ENCODE results near the gene MYO5B.

Gene MYO5B

GRCh38 chr18:50061876-50062517, 132.9 kb downstream of the MYO5B start:
- DNase-seq: no peak

GRCh38 chr18:50060822-50061221, 134.1 kb downstream of the MYO5B start:
- DNase-seq: no peak

- DNase-seq: no peak
These were observed 136.2 kb downstream of the MYO5B start for GRCh38 chr18:50058731-50059130.

GRCh38 chr18:50057009-50057408, 137.9 kb downstream of the MYO5B start:
- DNase-seq: no peak

GRCh38 chr18:50056185-50056584, 138.8 kb downstream of the MYO5B start:
- DNase-seq: no peak

GRCh38 chr18:50055488-50055887, 139.5 kb downstream of the MYO5B start:
- DNase-seq: no peak

- DNase-seq: no peak
These were observed 141.8 kb downstream of the MYO5B start for GRCh38 chr18:50053111-50053510.

GRCh38 chr18:50051288-50051687, 143.7 kb downstream of the MYO5B start:
- no peak for DNase-seq

- DNase-seq: no peak
These were observed 149.8 kb downstream of the MYO5B start for GRCh38 chr18:50045126-50045525.

- no peak for DNase-seq
These were observed 150.5 kb downstream of the MYO5B start for GRCh38 chr18:50044402-50044801.

GRCh38 chr18:50042611-50043010, 152.3 kb downstream of the MYO5B start:
- DNase-seq: no peak

- DNase-seq: no peak
These were observed 155.2 kb downstream of the MYO5B start for GRCh38 chr18:50039746-50040145.

GRCh38 chr18:50038448-50038847, 156.5 kb downstream of the MYO5B start:
- no peak for DNase-seq

GRCh38 chr18:50034029-50034428, 160.9 kb downstream of the MYO5B start:
- DNase-seq: no peak

GRCh38 chr18:50033004-50033403, 161.9 kb downstream of the MYO5B start:
- DNase-seq: no peak

- no peak for DNase-seq
These were observed 164.8 kb downstream of the MYO5B start for GRCh38 chr18:50030146-50030545.

- DNase-seq: no peak
These were observed 167.0 kb downstream of the MYO5B start for GRCh38 chr18:50027996-50028395.

- no peak for DNase-seq
These were observed 170.5 kb downstream of the MYO5B start for GRCh38 chr18:50024466-50024865.

GRCh38 chr18:50022985-50023384, 172.0 kb downstream of the MYO5B start:
- no peak for DNase-seq

GRCh38 chr18:50014606-50015005, 180.3 kb downstream of the MYO5B start:
- no peak for DNase-seq

- no peak for DNase-seq
These were observed 181.4 kb downstream of the MYO5B start for GRCh38 chr18:50013363-50014138.

- DNase-seq: no peak
These were observed 183.0 kb downstream of the MYO5B start for GRCh38 chr18:50011813-50012435.

GRCh38 chr18:50009773-50010335, 185.1 kb downstream of the MYO5B start:
- DNase-seq: peak; percentile 40

- DNase-seq: no peak
These were observed 186.6 kb downstream of the MYO5B start for GRCh38 chr18:50008306-50008705.
